D341Med (cell line): ENCODE results near the gene PEX14.

Experiments
- DNase-seq: peaks from one replicate; pipeline ENCODE4 v3.0.0; 2012; ENCODE audit warnings: low spot score

Gene PEX14

GRCh38 chr1:10649517-10650201, 174.9 kb downstream of the PEX14 start:
- DNase-seq: no peak

- DNase-seq: no peak
Observed at GRCh38 chr1:10650556-10651388, 176.0 kb downstream of the PEX14 start.

GRCh38 chr1:10651389-10651766, 176.6 kb downstream of the PEX14 start:
- no peak for DNase-seq

DNA sequence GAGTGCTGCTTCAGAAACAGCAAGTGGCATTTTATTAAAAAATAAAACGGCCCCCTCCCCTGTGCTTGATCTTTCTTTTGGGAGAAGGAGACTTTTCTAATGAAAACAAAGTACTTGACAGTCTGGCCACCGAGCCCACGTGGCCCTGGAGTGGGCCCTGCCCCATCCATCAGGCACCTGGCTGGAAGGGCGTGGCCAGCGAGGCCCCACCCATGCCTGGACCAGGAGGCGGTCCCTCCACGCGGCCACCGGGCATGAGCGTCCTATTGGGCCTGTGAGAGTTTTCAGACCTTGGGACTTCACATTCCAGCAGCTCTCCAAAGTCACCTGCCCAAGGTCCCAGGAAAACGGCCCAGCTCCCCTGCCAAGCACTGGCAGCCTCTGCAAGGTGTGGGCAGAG, 177.0 kb downstream of the PEX14 start:
- no peak for DNase-seq

- DNase-seq: no peak
Observed at GRCh38 chr1:10652626-10653025, 177.9 kb downstream of the PEX14 start.

- no peak for DNase-seq
Observed at GRCh38 chr1:10653370-10654125, 178.8 kb downstream of the PEX14 start.

DNA sequence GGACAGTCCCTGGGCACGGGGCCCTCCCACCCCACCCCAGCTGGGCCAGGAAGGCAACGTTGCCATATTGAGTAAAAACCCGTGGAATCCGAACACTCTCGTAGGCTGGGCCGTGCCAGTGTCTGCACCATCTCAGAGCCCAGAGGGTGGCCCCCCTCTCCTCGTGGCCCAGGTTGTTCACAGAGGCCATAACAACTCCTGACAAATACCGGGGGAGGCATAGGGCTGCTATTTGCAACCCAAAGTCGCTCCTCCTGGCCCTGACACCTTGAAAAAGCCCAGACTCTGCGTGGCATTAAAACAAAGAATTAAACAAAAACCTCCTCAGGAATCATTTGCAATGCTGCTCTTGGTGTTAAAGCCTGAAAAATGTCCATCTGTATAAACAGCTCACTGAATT, 180.3 kb downstream of the PEX14 start:
- DNase-seq: no peak

GRCh38 chr1:10656431-10656830, 181.7 kb downstream of the PEX14 start:
- DNase-seq: no peak

DNA sequence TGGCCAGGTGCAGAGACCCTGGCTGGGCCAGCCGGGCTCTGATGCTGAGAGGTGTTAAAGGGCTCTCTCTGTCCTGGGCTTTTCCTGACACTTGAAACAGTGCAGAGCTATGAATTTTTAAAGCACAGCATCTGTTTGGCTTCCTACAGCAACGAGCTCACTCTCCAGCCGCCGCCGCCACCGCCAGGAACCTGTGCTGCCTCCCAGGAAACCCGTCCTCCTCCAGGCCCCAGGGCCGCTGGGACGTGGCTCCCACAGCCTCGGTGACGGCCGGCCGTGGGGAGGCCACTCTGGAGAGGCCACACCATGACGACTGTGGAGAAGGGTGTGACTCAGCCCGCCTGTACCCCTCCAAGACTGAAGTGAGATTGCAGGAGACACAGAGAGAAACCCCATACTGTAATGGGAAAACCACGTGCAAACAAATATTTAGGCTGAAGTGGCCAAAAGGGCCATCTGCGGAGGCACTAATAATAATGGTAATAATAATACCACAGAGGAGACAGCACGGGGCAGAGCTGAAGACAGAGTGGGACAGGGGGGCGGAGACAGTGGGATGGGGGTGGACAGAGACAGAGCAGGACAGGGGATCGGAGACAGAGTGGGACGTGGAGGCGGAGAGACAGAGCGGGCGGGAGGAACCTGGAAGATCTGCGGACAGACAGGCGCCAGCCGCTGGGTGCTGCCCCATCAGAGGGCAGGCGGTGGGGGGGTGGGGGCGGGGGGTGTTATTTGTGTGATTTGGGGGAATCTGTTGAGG, 182.5 kb downstream of the PEX14 start:
- DNase-seq: no peak

GRCh38 chr1:10658396-10659066, 183.8 kb downstream of the PEX14 start:
- no peak for DNase-seq

DNA sequence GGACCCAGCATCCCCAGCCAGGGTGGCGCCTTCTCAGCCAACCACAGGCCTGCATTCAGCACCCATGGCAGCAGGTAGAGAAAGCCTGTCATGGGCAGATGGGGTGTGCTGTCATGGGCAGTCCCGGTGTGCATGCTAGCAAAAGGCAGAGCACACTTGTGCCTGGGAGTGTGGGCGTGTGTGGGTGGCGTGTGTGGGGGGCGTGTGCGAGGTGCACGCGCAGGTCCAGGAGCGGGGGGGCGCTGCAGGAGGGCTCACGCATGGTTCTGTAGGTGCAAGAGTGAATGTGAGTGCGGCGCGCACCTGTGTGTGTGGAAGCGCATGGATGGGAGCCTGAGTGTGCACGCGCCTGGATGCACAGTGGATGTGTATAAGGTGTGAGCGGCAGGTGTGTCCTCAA, 184.5 kb downstream of the PEX14 start:
- no peak for DNase-seq

- DNase-seq: no peak
Observed at GRCh38 chr1:10659646-10660540, 185.1 kb downstream of the PEX14 start.

DNA sequence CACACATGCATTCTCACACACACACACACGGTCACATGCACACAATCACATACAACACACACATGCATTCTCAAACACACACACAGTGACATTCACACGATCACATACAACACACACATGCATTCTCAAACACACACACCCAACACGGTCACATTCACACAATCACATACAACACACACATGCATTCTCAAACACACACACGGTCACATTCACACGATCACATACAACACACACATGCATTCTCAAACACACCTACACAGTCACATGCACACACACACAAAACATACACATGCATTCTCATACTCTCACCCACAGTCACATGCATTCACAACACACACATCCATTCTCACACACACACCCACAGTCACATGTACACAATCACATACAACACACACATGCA, 186.7 kb downstream of the PEX14 start:
- DNase-seq: no peak

DNA sequence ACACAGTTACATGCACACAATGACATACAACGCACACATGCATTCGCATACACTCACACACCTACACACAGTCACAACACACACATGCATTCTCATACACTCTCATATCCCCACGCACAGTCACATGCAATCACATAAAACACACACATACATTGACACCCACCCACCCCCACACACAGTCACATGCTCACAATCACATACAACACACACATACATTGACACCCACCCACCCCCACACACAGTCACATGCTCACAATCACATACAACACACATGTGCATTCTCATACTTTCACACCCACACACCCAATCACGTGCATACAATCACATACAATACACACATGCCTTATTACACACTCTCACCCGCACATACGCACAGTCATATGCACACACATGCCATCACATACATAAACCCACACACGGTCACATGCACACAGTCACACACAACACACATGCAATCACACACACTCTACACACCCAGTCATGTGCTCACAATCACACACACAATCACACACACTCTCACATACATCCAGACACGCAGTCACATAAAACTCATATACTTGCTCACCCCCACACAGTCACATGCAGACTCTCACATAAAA, 187.4 kb downstream of the PEX14 start:
- DNase-seq: no peak

DNA sequence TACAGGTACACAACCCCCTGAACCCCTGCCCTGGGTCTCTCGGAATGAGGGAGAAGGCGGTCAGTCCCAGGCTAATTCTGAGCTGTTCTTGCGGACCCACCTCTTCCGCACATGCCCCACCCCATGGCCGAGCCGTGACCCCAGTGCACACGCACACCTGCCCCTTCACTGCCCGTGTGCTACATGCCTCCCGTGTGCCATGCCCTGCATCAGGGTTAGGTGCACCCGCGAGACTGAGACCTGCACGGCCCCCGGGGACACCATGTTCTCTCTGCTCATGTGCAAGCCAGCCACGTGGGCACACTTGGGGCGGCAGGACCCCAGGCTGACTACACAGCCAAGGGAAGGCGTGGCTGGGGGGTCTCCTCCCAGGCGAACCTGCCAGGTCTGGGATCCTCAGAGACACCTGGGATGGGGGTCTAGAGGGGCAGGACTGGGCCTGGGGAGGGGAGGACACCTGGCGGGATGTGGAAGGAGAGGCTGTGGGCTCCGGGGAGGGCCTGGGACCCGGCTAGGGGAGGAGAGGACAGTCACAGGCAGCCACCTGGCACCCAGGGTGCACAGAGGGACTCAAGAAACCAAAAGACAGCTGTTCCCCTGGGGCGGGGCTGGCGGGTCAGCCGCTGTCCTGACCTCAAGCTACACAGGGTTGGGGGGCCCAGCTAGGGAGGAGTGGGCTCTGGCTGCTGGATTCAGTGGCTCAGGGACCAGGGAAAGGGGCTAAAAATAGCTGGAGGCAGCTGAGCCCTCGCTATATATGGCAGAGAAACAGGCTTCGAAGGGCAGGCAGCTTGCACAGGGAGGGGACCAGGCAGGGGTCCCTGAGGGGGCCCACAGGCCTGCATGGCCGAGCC, 188.3 kb downstream of the PEX14 start:
- no peak for DNase-seq

DNA sequence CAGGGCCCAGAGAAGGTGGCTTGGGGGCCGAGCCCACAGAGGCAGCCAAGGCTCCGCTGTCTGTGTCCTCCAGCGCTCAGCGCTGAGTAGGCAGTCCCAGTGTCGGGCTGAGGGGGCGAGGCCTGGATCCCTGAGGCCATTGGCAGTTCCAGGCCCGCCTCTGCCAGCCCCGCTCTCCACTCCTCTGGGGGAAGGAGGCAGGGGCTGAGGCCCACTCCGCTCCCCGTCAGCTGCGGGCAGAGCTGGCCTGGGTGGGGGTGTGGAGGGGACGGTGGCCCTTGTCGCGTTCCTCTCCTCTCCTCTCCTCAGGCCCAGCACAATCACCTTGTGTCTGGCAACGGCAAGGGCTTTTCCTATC, 188.9 kb downstream of the PEX14 start:
- DNase-seq: no peak

GRCh38 chr1:10664251-10664650, 189.5 kb downstream of the PEX14 start:
- no peak for DNase-seq

GRCh38 chr1:10665226-10665625, 190.5 kb downstream of the PEX14 start:
- no peak for DNase-seq
